Stomach (tissue), 4 donors: ENCODE measurements around the gene IFNA13.

Experiments
- EP300 ChIP-seq: sonication (generic); formaldehyde crosslinking; IDR thresholded peaks from one replicate; pipeline ENCODE4 v1.6.1; 2017; ENCODE audit warnings: antibody characterized with exemption
- POLR2A ChIP-seq, 4 donors: fragments of 450-650 bp; IDR thresholded peaks; one replicate each; pipeline ENCODE4 v1.6.1; 2016; ENCODE audit warnings: antibody characterized with exemption in 4 of 4, control low read depth in 2 of 4, mild to moderate bottlenecking in 1 of 4, moderate library complexity in 1 of 4
- POLR2AphosphoS5 ChIP-seq, 3 donors: sonication (generic); formaldehyde crosslinking; IDR thresholded peaks; one replicate each; pipeline ENCODE4 v1.6.1; 2016; ENCODE audit warnings: antibody characterized with exemption in 3 of 3
- TF ChIP-seq, protein P1 (sequence below), 7 experiments: fragments of 450-650 bp in 4 of 7; fragments of 200-600 bp in 3 of 7; sonication (generic) in 3 of 7; IDR thresholded peaks; one replicate each; pipeline ENCODE4 v1.5.1; 2016 to 2019; ENCODE audit warnings: antibody characterized with exemption in 7 of 7, control low read depth in 2 of 7, mild to moderate bottlenecking in 1 of 7

DNA sequence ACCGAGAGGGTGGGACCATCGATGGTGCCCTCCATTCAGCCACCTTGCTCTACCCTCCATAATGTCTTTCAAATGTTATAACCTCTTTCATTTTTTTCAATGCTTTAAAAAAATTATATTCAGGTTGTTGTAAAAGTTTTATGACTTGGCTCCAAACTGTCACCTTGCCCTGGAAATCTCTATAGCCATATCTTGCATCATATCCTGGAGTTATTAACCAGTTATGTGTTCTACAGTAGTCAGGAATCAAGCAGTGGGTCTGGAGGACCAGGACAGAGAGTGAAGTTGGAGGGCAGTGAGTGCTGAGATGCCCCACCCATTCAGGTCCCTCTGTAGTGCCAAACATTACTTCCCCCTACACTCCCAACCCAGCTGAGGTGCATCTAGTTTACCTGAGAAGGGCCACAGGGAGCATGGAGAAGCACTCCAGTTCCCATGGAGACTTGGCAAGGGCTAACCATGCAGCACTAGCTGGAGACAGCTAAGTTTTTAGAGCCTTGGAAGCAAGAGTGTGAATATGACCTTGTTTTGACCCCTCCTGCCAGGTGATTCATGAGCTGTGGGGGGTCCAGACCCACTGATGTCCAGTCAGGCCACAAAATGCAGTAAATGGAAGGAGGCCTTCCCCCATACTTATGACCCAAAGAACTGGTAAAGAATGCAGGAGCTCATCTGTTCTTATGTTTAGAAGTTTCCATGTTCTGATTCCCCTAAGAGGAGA is 46.5 kb upstream of the IFNA13 start:
- TF ChIP-seq EP300: no peak
- TF ChIP-seq, protein P1, sequence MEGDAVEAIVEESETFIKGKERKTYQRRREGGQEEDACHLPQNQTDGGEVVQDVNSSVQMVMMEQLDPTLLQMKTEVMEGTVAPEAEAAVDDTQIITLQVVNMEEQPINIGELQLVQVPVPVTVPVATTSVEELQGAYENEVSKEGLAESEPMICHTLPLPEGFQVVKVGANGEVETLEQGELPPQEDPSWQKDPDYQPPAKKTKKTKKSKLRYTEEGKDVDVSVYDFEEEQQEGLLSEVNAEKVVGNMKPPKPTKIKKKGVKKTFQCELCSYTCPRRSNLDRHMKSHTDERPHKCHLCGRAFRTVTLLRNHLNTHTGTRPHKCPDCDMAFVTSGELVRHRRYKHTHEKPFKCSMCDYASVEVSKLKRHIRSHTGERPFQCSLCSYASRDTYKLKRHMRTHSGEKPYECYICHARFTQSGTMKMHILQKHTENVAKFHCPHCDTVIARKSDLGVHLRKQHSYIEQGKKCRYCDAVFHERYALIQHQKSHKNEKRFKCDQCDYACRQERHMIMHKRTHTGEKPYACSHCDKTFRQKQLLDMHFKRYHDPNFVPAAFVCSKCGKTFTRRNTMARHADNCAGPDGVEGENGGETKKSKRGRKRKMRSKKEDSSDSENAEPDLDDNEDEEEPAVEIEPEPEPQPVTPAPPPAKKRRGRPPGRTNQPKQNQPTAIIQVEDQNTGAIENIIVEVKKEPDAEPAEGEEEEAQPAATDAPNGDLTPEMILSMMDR (IDR thresholded peaks at IDR 0.05): no peak
- no peak for TF ChIP-seq POLR2A (IDR thresholded peaks at IDR 0.05)
- TF ChIP-seq POLR2AphosphoS5 (IDR thresholded peaks at IDR 0.05): no peak
